Activated B cell treated with CpG ODN at 0.5 μM for 24 hours (primary cell): ENCODE results near the gene RRAS. TPM values are rescaled to one million over a fixed set of nuclear protein-coding genes. Genes with fewer than 3 reads are reported as not detected.

Experiments
- ATAC-seq: fragments of 200-7000 bp; cut with Tn5 transposase; one replicate; pipeline ENCODE4 v1.10.0; 2021; ENCODE audit warnings: low read depth, mild to moderate bottlenecking, moderate library complexity
- CTCF ChIA-PET: fragments of 350-600 bp; sonication (Branson Sonifier 250); formaldehyde crosslinking; loops from one replicate; lab custom pipeline; 2021; ENCODE audit warnings: antibody characterized with exemption; lab: Charles Lee
- POLR2A ChIA-PET: fragments of 350-600 bp; sonication (Branson Sonifier 250); formaldehyde crosslinking; loops from one replicate; lab custom pipeline; 2021; ENCODE audit warnings: antibody characterized with exemption; lab: Charles Lee
- DNase-seq: peaks from one replicate; pipeline ENCODE4 v3.0.0; 2022
- H3K27ac Mint-ChIP-seq: one replicate; pipeline ENCODE4 v1.8.0; 2020; ENCODE audit warnings: mixed read lengths
- H3K27me3 Mint-ChIP-seq: one replicate; pipeline ENCODE4 v1.8.0; 2021; ENCODE audit warnings: mixed read lengths
- H3K36me3 Mint-ChIP-seq: one replicate; pipeline ENCODE4 v1.8.0; 2021; ENCODE audit warnings: low read depth, mixed read lengths
- H3K4me1 Mint-ChIP-seq: one replicate; pipeline ENCODE4 v1.8.0; 2021; ENCODE audit warnings: mixed read lengths
- H3K4me3 Mint-ChIP-seq: one replicate; pipeline ENCODE4 v1.8.0; 2020; ENCODE audit warnings: mild to moderate bottlenecking, mixed read lengths
- H3K9me3 Mint-ChIP-seq: one replicate; pipeline ENCODE4 v1.8.0; 2020; ENCODE audit warnings: mixed read lengths
- CTCF ChIP-seq: fragments of 200-600 bp; IDR thresholded peaks from one replicate; pipeline ENCODE4 v1.8.0; 2022; ENCODE audit warnings: antibody characterized with exemption, mild to moderate bottlenecking
- intact Hi-C: fragments of 100-400 bp; cut with micrococcal nuclease; formaldehyde crosslinking; loops from one replicate; pipeline ENCODE4 v1.15.1; 2024
- total RNA-seq: library from RNA; stranded (reverse); gene quantifications from 2 replicates; pipeline ENCODE4 v1.2.3, GENCODE V29; 2022

The RRAS gene
- total RNA-seq, 1 donor from 2014 or later, result 5.1 TPM

- no peak overlapping the region for H3K27ac Mint-ChIP-seq
- no peak for TF ChIP-seq CTCF
- CTCF ChIA-PET, result no interaction called here
These were observed 38.4 kb downstream of the RRAS start for GRCh38 chr19:49601482-49602038.

GRCh38 chr19:49599378-49600295 lies 40.3 kb downstream of the RRAS start:
- CTCF ChIA-PET, result no interaction called here
- Mint-ChIP-seq H3K36me3 (peaks cover 53% of the 10 kb centered on the region), H3K4me1 (peaks cover 3% of the 10 kb centered on the region), H3K9me3 (no peaks in the 10 kb centered on the region), H3K27me3 (no peaks in the 10 kb centered on the region), H3K27ac (no peak overlapping the region), H3K4me3 (no peak overlapping the region)
- no peak for ATAC-seq
- DNase-seq, result no peak
- POLR2A ChIA-PET, result interaction anchor here (0.6 kb wide), 1 partner anchor 58 kb away, joined by 3 read pairs; no protein-coding TSS in a partner anchor
- intact Hi-C loops, result no loop called here
- TF ChIP-seq CTCF, result no peak

More at GRCh38 chr19:49601482-49602038, 38.4 kb downstream of the RRAS start:
- H3K4me1 Mint-ChIP-seq, result peaks cover 2% of the 10 kb centered on the region
- H3K27me3 Mint-ChIP-seq, result no peaks in the 10 kb centered on the region
- H3K4me3 Mint-ChIP-seq, result no peak overlapping the region
- no peak for DNase-seq
- peaks cover 61% of the 10 kb centered on the region for H3K36me3 Mint-ChIP-seq
- POLR2A ChIA-PET, result interaction anchor here (0.5 kb wide), 1 partner anchor 10 kb away, joined by 6 read pairs; no protein-coding TSS in a partner anchor
- no peaks in the 10 kb centered on the region for H3K9me3 Mint-ChIP-seq
- intact Hi-C loops, result no loop called here
- ATAC-seq, result no peak

GRCh38 chr19:49597703-49597974 lies 42.3 kb downstream of the RRAS start:
- no peak for TF ChIP-seq CTCF
- ChIA-PET CTCF (no interaction called here), POLR2A (no interaction called here)
- H3K4me1 Mint-ChIP-seq, result peaks cover 23% of the 10 kb centered on the region
- H3K27ac Mint-ChIP-seq, result no peak overlapping the region
- no peaks in the 10 kb centered on the region for H3K9me3 Mint-ChIP-seq
- peaks cover 55% of the 10 kb centered on the region for H3K36me3 Mint-ChIP-seq
- no peaks in the 10 kb centered on the region for H3K27me3 Mint-ChIP-seq
- DNase-seq (no peak), ATAC-seq (no peak)
- intact Hi-C loops, result no loop called here
- no peak overlapping the region for H3K4me3 Mint-ChIP-seq

GRCh38 chr19:49596954-49597702 lies 42.8 kb downstream of the RRAS start:
- Mint-ChIP-seq H3K9me3 (no peaks in the 10 kb centered on the region), H3K4me1 (peaks cover 28% of the 10 kb centered on the region), H3K27me3 (no peaks in the 10 kb centered on the region), H3K4me3 (no peak overlapping the region), H3K36me3 (peaks cover 50% of the 10 kb centered on the region), H3K27ac (no peak overlapping the region)
- ChIA-PET CTCF (no interaction called here), POLR2A (interaction anchor here (1.5 kb wide), 1 partner anchor 43 kb away, joined by 4 read pairs; the partner anchor contains the start of gene RRAS)
- ATAC-seq (no peak), DNase-seq (no peak)
- TF ChIP-seq CTCF, result no peak
- intact Hi-C loops, result no loop called here
